Nephron progenitor cell (in vitro differentiated cells): ENCODE data around the gene DNER.
"Not testable (repeated sequence)": the region's sequence is repeated elsewhere in the genome, so short reads cannot be mapped to it uniquely, and the experiment has no call there.

Experiments
- DNase-seq: peaks from one replicate; pipeline ENCODE4 v3.0.0; 2021
- H3K27ac Mint-ChIP-seq: 2 replicates; pipeline ENCODE4 v1.8.0; 2021; ENCODE audit warnings: mild to moderate bottlenecking, moderate library complexity, mixed read lengths
- H3K27me3 Mint-ChIP-seq: 2 replicates; pipeline ENCODE4 v1.8.0; 2021; ENCODE audit warnings: mild to moderate bottlenecking, low read depth, mixed read lengths; ENCODE audit not compliant: poor library complexity
- H3K36me3 Mint-ChIP-seq: 2 replicates; pipeline ENCODE4 v1.8.0; 2021; ENCODE audit warnings: low read depth, mixed read lengths
- H3K4me1 Mint-ChIP-seq: 2 replicates; pipeline ENCODE4 v1.8.0; 2021; ENCODE audit warnings: mixed read lengths
- H3K4me3 Mint-ChIP-seq: 2 replicates; pipeline ENCODE4 v1.8.0; 2021; ENCODE audit warnings: mild to moderate bottlenecking, moderate library complexity, mixed read lengths
- H3K9me3 Mint-ChIP-seq: 2 replicates; pipeline ENCODE4 v1.8.0; 2021; ENCODE audit warnings: mild to moderate bottlenecking, moderate library complexity, mixed read lengths
- TF ChIP-seq, protein P1 (sequence below): fragments of 200-600 bp; sonication (generic); IDR thresholded peaks from 2 replicates; pipeline ENCODE4 v1.5.0; 2021; ENCODE audit warnings: antibody characterized with exemption

Gene DNER

DNA sequence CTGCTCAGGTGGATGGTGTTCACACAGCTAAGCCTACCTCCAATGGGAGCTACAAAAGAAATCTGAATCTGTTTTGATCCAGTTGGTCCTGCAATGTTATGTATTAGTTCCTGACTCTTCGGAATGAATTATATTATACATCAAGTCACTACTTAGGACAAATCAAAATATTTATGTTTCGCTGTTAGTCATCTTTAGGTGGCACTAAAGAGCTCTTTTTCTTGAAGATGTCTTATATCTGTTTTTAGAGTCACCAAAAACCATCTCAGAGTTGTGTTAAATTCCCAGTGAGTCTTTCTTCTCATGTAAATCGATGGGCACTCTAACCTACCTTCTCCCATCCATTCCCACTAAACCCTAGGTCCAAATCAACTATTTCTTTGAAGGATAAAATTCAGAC, 2.2 kb downstream of the DNER start:
- TF ChIP-seq, protein P1, sequence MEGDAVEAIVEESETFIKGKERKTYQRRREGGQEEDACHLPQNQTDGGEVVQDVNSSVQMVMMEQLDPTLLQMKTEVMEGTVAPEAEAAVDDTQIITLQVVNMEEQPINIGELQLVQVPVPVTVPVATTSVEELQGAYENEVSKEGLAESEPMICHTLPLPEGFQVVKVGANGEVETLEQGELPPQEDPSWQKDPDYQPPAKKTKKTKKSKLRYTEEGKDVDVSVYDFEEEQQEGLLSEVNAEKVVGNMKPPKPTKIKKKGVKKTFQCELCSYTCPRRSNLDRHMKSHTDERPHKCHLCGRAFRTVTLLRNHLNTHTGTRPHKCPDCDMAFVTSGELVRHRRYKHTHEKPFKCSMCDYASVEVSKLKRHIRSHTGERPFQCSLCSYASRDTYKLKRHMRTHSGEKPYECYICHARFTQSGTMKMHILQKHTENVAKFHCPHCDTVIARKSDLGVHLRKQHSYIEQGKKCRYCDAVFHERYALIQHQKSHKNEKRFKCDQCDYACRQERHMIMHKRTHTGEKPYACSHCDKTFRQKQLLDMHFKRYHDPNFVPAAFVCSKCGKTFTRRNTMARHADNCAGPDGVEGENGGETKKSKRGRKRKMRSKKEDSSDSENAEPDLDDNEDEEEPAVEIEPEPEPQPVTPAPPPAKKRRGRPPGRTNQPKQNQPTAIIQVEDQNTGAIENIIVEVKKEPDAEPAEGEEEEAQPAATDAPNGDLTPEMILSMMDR = no peak
- Mint-ChIP-seq H3K9me3 (peaks cover 5% of the 10 kb centered on the region), H3K4me1 (peaks cover 5% of the 10 kb centered on the region), H3K36me3 (no peaks in the 10 kb centered on the region), H3K27me3 (peaks cover 90% of the 10 kb centered on the region), H3K27ac (no peak overlapping the region), H3K4me3 (no peak overlapping the region)
- DNase-seq = no peak

DNA sequence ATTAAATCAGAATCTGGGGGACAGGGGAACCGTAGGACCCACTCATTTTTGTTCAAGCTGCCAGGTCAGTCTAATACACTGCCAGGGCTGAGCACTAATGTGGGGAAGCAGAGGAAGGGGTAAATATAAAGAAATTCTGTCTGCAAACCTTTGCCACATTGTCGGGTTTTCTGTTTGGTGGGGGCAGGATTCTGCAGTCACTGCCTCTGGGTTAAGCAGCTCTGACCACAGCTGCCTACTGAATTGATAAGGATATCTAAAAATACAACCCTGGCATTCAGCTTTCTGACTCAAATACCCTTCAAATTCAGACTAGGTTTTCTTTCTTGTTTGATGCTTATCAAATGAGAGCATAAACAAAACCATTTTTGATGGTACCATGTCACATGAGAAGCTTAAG, 6.0 kb downstream of the DNER start:
- H3K36me3 Mint-ChIP-seq = no peaks in the 10 kb centered on the region
- H3K4me1 Mint-ChIP-seq = no peaks in the 10 kb centered on the region
- no peak for DNase-seq
- no peak overlapping the region for H3K27ac Mint-ChIP-seq
- peaks cover 64% of the 10 kb centered on the region for H3K27me3 Mint-ChIP-seq
- no peak overlapping the region for H3K4me3 Mint-ChIP-seq
- TF ChIP-seq, protein P1 = no peak
- H3K9me3 Mint-ChIP-seq = peaks cover 5% of the 10 kb centered on the region

DNA sequence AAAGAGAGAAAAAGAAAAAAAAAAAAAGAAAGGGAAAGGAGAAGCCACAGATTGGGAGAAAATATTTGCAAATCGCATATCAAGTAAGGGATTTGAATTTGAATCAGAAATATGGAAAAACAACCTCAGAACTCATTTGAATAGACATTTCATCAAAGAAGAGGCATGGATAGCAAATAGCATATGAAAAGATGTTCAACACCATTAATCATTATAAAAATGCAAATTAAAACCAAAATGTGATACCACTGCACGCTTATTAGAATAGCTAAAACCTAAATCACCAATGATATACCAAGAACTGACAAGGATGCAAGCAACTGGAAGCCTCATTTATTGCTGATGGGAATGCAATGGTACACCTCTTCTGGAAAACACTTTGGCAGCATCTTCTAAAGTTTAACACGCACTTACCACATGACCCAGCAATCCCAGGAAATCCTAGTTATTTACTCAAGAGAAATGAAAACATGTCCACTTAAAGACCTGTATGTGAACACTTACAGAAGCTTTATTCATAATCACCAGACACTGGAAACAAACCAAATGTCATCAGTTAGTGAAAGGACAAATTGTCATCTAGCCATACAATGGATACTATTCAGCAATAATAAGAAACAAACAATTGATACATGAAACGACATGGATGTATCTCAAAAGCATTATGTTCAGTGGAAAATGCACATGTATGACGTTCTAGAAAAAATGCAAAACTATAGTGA, 10.3 kb downstream of the DNER start:
- H3K27ac Mint-ChIP-seq = no peak overlapping the region
- TF ChIP-seq, protein P1 = no peak
- DNase-seq = no peak
- H3K27me3 Mint-ChIP-seq = peaks cover 28% of the 10 kb centered on the region
- H3K4me3 Mint-ChIP-seq = no peak overlapping the region
- H3K9me3 Mint-ChIP-seq = no peaks in the 10 kb centered on the region
- H3K4me1 Mint-ChIP-seq = peaks cover 4% of the 10 kb centered on the region
- H3K36me3 Mint-ChIP-seq = no peaks in the 10 kb centered on the region

DNA sequence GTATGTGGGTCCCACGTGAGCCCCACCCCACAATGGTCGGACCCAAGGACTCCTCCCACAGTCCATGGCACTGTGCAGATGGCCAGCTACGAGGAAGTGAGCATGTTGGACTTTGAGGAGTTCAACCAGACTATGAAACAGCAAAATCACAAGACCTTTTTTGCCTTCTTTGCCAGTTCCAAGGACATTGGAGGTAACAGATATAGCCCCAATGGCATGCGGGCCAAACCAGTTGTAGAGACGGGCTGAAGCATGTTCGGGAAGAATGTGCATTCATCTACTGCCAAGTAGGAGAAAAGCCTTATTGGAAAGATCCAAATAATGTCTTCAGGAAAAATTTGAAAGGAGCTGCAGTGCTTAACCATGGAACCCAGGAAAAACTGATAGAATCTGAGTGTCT, 12.6 kb downstream of the DNER start:
- DNase-seq = no peak
- Mint-ChIP-seq H3K27me3 (peaks cover 12% of the 10 kb centered on the region), H3K27ac (no peak overlapping the region), H3K9me3 (no peaks in the 10 kb centered on the region), H3K4me1 (peaks cover 25% of the 10 kb centered on the region), H3K4me3 (no peak overlapping the region), H3K36me3 (no peaks in the 10 kb centered on the region)
- TF ChIP-seq, protein P1 = no peak

DNA sequence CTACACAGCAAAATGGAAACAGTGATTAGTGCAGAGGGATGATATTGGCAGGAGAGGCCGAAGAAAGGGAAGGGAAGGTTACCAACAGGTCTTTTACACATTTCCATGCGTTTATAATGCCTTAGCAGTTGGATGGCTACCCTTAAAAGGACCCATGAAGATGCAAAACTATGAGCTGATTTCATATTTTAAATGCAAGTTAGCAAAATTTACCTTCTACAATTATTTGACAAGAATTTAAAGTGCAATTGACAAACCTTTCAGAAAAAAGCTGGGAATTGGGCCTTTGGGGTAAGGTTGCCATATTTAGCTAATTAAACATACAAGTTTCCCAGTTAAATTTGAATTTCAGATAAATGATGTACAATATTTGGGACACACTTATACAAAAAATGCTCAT, 13.3 kb downstream of the DNER start:
- no peak overlapping the region for H3K27ac Mint-ChIP-seq
- H3K36me3 Mint-ChIP-seq = no peaks in the 10 kb centered on the region
- H3K27me3 Mint-ChIP-seq = peaks cover 12% of the 10 kb centered on the region
- no peak for DNase-seq
- no peaks in the 10 kb centered on the region for H3K9me3 Mint-ChIP-seq
- H3K4me1 Mint-ChIP-seq = peaks cover 31% of the 10 kb centered on the region
- TF ChIP-seq, protein P1 = no peak
- no peak overlapping the region for H3K4me3 Mint-ChIP-seq

DNA sequence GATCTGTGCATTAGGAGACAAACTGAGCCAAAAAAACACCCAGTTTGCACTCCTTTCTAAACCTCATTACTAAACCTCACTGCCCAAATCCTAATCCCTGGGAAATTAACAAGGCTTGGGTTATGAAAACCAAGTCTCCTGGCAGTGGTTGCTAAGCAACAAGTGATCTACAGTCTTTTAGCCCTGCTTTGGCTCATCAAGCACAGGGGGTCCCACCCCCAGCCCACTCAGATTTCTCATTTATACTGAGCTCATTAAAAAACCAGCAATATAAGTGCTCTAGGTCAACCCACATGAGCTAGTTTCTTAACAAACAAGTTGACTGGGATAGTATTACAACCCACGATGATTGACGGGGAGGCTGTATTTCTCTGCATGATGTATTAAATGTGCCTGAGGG, 18.4 kb downstream of the DNER start:
- H3K9me3 Mint-ChIP-seq = peaks cover 7% of the 10 kb centered on the region
- no peaks in the 10 kb centered on the region for H3K27me3 Mint-ChIP-seq
- peaks cover 48% of the 10 kb centered on the region for H3K4me1 Mint-ChIP-seq
- TF ChIP-seq, protein P1 = no peak
- peak; percentile 23 for DNase-seq
- no peak overlapping the region for H3K4me3 Mint-ChIP-seq
- no peaks in the 10 kb centered on the region for H3K36me3 Mint-ChIP-seq
- peak overlapping the region; percentile 73 for H3K27ac Mint-ChIP-seq

DNA sequence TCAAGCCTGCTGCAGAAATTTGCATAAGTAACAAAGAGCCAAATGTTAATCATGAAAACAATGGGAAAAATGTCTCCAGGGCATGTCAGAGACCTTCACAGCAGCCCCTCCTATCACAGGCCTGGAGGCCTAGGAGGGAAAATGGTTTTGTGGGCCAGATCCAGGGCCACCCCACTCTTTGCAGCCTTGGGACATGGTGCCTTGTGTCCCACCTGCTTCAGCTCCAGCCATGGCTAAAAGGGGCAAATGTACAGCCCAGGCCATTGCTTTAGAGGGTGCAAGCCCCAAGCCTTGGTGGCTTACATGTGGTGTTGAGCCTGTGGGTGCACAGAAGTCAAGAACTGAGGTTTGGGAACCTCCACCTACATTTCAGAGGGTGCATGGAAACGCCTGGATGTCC, 20.5 kb downstream of the DNER start:
- peaks cover 43% of the 10 kb centered on the region for H3K4me1 Mint-ChIP-seq
- H3K27me3 Mint-ChIP-seq, DNase-seq, H3K36me3 Mint-ChIP-seq, H3K9me3 Mint-ChIP-seq, H3K27ac Mint-ChIP-seq, H3K4me3 Mint-ChIP-seq: not testable (repeated sequence)
